ENCODE measurements around the gene CADM2. TPM values are rescaled to one million over a fixed set of nuclear protein-coding genes. Genes with fewer than 3 reads are reported as not detected.
A peak's percentile ranks its signal among the peaks of the same experiment; 100 is the strongest.
"Not testable (repeated sequence)": the region's sequence is repeated elsewhere in the genome, so short reads cannot be mapped to it uniquely, and the experiment has no call there.

Gene CADM2
- total RNA-seq (2014; rRNA removed; shearing (Covaris generic)) = not detected in 2 replicates

GRCh38 chr3:84958495-84959469 is at the start of gene CADM2:
TSS of gene CADM2 (plus strand) at chr3:84958989.
- DNase-seq (ENCODE audit: low read depth in 1 of 2, low spot score in 2 of 2) = peak; percentile 11 to 43
- H3K4me1 ChIP-seq (replicated peaks) = no peaks in the 10 kb centered on the region
- H3K27me3 ChIP-seq (replicated peaks) = no peaks in the 10 kb centered on the region
- H3K36me3 ChIP-seq = no peaks in the 10 kb centered on the region
- peak within 1 kb of the TSS; percentile 28 for H3K4me3 ChIP-seq
- H3K27ac ChIP-seq = no peak within 1 kb of the TSS
- H3K9me3 ChIP-seq (replicated peaks) = no peaks in the 10 kb centered on the region

GRCh38 chr3:84918592-84918991 is 40.2 kb upstream of the CADM2 start:
- H3K9me3 ChIP-seq (replicated peaks); H3K27ac ChIP-seq; H3K4me1 ChIP-seq (replicated peaks); H3K36me3 ChIP-seq; DNase-seq (ENCODE audit: low read depth in 1 of 2, low spot score in 2 of 2); H3K27me3 ChIP-seq (replicated peaks); H3K4me3 ChIP-seq: not testable (repeated sequence)

GRCh38 chr3:84922682-84923081 is 36.1 kb upstream of the CADM2 start:
- H3K36me3 ChIP-seq = no peaks in the 10 kb centered on the region
- H3K4me1 ChIP-seq (replicated peaks) = no peaks in the 10 kb centered on the region
- no peaks in the 10 kb centered on the region for H3K27me3 ChIP-seq (replicated peaks)
- H3K9me3 ChIP-seq (replicated peaks) = no peaks in the 10 kb centered on the region
- H3K4me3 ChIP-seq = no peak overlapping the region
- H3K27ac ChIP-seq = no peak overlapping the region
- no peak for DNase-seq (ENCODE audit: low read depth in 1 of 2, low spot score in 2 of 2)

- DNase-seq (ENCODE audit: low read depth in 1 of 2, low spot score in 2 of 2) = no peak
- Histone ChIP-seq H3K27me3 (replicated peaks) (no peaks in the 10 kb centered on the region), H3K36me3 (no peaks in the 10 kb centered on the region)
These were observed 33.2 kb upstream of the CADM2 start for GRCh38 chr3:84925571-84925970.

GRCh38 chr3:84943379-84943778 is 15.4 kb upstream of the CADM2 start:
- no peak overlapping the region for H3K4me3 ChIP-seq
- H3K27me3 ChIP-seq (replicated peaks) = no peaks in the 10 kb centered on the region
- H3K27ac ChIP-seq = no peak overlapping the region
- H3K36me3 ChIP-seq = no peaks in the 10 kb centered on the region
- no peaks in the 10 kb centered on the region for H3K9me3 ChIP-seq (replicated peaks)
- H3K4me1 ChIP-seq (replicated peaks) = no peaks in the 10 kb centered on the region
- no peak for DNase-seq (ENCODE audit: low read depth in 1 of 2, low spot score in 2 of 2)

More at GRCh38 chr3:84925571-84925970, 33.2 kb upstream of the CADM2 start:
- Histone ChIP-seq H3K4me1 (replicated peaks) (no peaks in the 10 kb centered on the region), H3K27ac (no peak overlapping the region), H3K9me3 (replicated peaks) (no peaks in the 10 kb centered on the region), H3K4me3 (no peak overlapping the region)

- H3K27me3 ChIP-seq (replicated peaks) = no peaks in the 10 kb centered on the region
- no peaks in the 10 kb centered on the region for H3K36me3 ChIP-seq
- no peaks in the 10 kb centered on the region for H3K9me3 ChIP-seq (replicated peaks)
- H3K27ac ChIP-seq = no peak overlapping the region
- no peaks in the 10 kb centered on the region for H3K4me1 ChIP-seq (replicated peaks)
- no peak overlapping the region for H3K4me3 ChIP-seq
- no peak for DNase-seq (ENCODE audit: low read depth in 1 of 2, low spot score in 2 of 2)
These were observed 12.5 kb upstream of the CADM2 start for GRCh38 chr3:84946240-84946639.

GRCh38 chr3:84959470-84960271 is 882 bp downstream of the CADM2 start:
- Histone ChIP-seq H3K9me3 (replicated peaks) (no peaks in the 10 kb centered on the region), H3K4me3 (no peak overlapping the region), H3K4me1 (replicated peaks) (no peaks in the 10 kb centered on the region), H3K27ac (no peak overlapping the region), H3K36me3 (no peaks in the 10 kb centered on the region), H3K27me3 (replicated peaks) (0 out of 2 replicates have a peak, but pooled peaks cover 2% of the 10 kb centered on the region)
- DNase-seq (ENCODE audit: low read depth in 1 of 2, low spot score in 2 of 2) = no peak

GRCh38 chr3:84960581-84960980 is 1.8 kb downstream of the CADM2 start:
- H3K36me3 ChIP-seq = no peaks in the 10 kb centered on the region

GRCh38 chr3:84961011-84961410 is 2.2 kb downstream of the CADM2 start:
- H3K9me3 ChIP-seq (replicated peaks) = no peaks in the 10 kb centered on the region
- no peak overlapping the region for H3K4me3 ChIP-seq
- no peaks in the 10 kb centered on the region for H3K36me3 ChIP-seq
- 0 out of 2 replicates have a peak, but pooled peaks cover 3% of the 10 kb centered on the region for H3K27me3 ChIP-seq (replicated peaks)
- H3K27ac ChIP-seq = no peak overlapping the region
- H3K4me1 ChIP-seq (replicated peaks) = no peaks in the 10 kb centered on the region
- no peak for DNase-seq (ENCODE audit: low read depth in 1 of 2, low spot score in 2 of 2)

More at GRCh38 chr3:84960581-84960980, 1.8 kb downstream of the CADM2 start:
- Histone ChIP-seq H3K4me1 (replicated peaks) (no peaks in the 10 kb centered on the region), H3K27me3 (replicated peaks) (0 out of 2 replicates have a peak, but pooled peaks cover 3% of the 10 kb centered on the region), H3K27ac (no peak overlapping the region), H3K4me3 (no peak overlapping the region), H3K9me3 (replicated peaks) (no peaks in the 10 kb centered on the region)
- no peak for DNase-seq (ENCODE audit: low read depth in 1 of 2, low spot score in 2 of 2)

- Histone ChIP-seq H3K36me3 (no peaks in the 10 kb centered on the region), H3K4me3 (no peak overlapping the region), H3K9me3 (replicated peaks) (no peaks in the 10 kb centered on the region), H3K27me3 (replicated peaks) (0 out of 2 replicates have a peak, but pooled peaks cover 3% of the 10 kb centered on the region), H3K27ac (no peak overlapping the region), H3K4me1 (replicated peaks) (no peaks in the 10 kb centered on the region)
- no peak for DNase-seq (ENCODE audit: low read depth in 1 of 2, low spot score in 2 of 2)
These were observed 2.9 kb downstream of the CADM2 start for GRCh38 chr3:84961521-84962255.

GRCh38 chr3:84962415-84962814 is 3.6 kb downstream of the CADM2 start:
- H3K4me1 ChIP-seq (replicated peaks) = no peaks in the 10 kb centered on the region

GRCh38 chr3:84963137-84963536 is 4.3 kb downstream of the CADM2 start:
- Histone ChIP-seq H3K27me3 (replicated peaks) (0 out of 2 replicates have a peak, but pooled peaks cover 3% of the 10 kb centered on the region), H3K4me3 (no peak overlapping the region), H3K36me3 (no peaks in the 10 kb centered on the region), H3K4me1 (replicated peaks) (no peaks in the 10 kb centered on the region), H3K9me3 (replicated peaks) (no peaks in the 10 kb centered on the region), H3K27ac (no peak overlapping the region)
- no peak for DNase-seq (ENCODE audit: low read depth in 1 of 2, low spot score in 2 of 2)

More at GRCh38 chr3:84962415-84962814, 3.6 kb downstream of the CADM2 start:
- Histone ChIP-seq H3K27ac (no peak overlapping the region), H3K4me3 (no peak overlapping the region), H3K36me3 (no peaks in the 10 kb centered on the region), H3K9me3 (replicated peaks) (no peaks in the 10 kb centered on the region), H3K27me3 (replicated peaks) (0 out of 2 replicates have a peak, but pooled peaks cover 3% of the 10 kb centered on the region)
- no peak for DNase-seq (ENCODE audit: low read depth in 1 of 2, low spot score in 2 of 2)

- no peak for DNase-seq (ENCODE audit: low read depth in 1 of 2, low spot score in 2 of 2)
- no peaks in the 10 kb centered on the region for H3K36me3 ChIP-seq
- no peak overlapping the region for H3K4me3 ChIP-seq
- no peaks in the 10 kb centered on the region for H3K9me3 ChIP-seq (replicated peaks)
- no peak overlapping the region for H3K27ac ChIP-seq
- 0 out of 2 replicates have a peak, but pooled peaks cover 3% of the 10 kb centered on the region for H3K27me3 ChIP-seq (replicated peaks)
- H3K4me1 ChIP-seq (replicated peaks) = no peaks in the 10 kb centered on the region
These were observed 6.4 kb downstream of the CADM2 start for GRCh38 chr3:84965141-84965540.

Measured in SJSA1 (cell line).